Testis (tissue), 2 donors: ENCODE results near the gene SLC25A29.

Experiments
- CTCF ChIP-seq, 3 experiments: fragments of 450-650 bp in 2 of 3; fragments of 200-600 bp in 1 of 3; sonication (generic) in 1 of 3; IDR thresholded peaks; one replicate each; pipeline ENCODE4 v1.5.1; 2016 to 2019; ENCODE audit warnings: antibody characterized with exemption in 3 of 3, mild to moderate bottlenecking in 2 of 3, moderate library complexity in 1 of 3
- POLR2A ChIP-seq: fragments of 450-650 bp; IDR thresholded peaks from one replicate; pipeline ENCODE4 v1.6.1; 2017; ENCODE audit warnings: antibody characterized with exemption, mild to moderate bottlenecking, moderate library complexity

GRCh38 chr14:100309028-100309737, 2.9 kb upstream of the SLC25A29 start:
- no peak for TF ChIP-seq CTCF (IDR thresholded peaks at IDR 0.05)
- no peak for TF ChIP-seq POLR2A
